ENCODE measurements around the gene DVL1.

- TF ChIP-seq CTCF (IDR thresholded peaks at IDR 0.05) (peak in 4 of 7 experiments; percentile 21 to 29 (median 27)), POLR2AphosphoS5 (IDR thresholded peaks at IDR 0.05) (peak in 2 of 3 donors; percentile 32 to 47), POLR2A (IDR thresholded peaks at IDR 0.05) (no peak), EP300 (IDR thresholded peaks at IDR 0.05) (no peak)
Observed at GRCh38 chr1:1349256-1350012, at the start of gene DVL1.
